NCI-H1930 (cell line): ENCODE measurements around the gene MTMR2.
A peak's percentile ranks its signal among the peaks of the same experiment; 100 is the strongest.

Experiments used
- DNase-seq, 2 experiments: peaks; one replicate each; lab custom pipeline; 2025; lab: John Stamatoyannopoulos, UW

MTMR2 gene

DNA sequence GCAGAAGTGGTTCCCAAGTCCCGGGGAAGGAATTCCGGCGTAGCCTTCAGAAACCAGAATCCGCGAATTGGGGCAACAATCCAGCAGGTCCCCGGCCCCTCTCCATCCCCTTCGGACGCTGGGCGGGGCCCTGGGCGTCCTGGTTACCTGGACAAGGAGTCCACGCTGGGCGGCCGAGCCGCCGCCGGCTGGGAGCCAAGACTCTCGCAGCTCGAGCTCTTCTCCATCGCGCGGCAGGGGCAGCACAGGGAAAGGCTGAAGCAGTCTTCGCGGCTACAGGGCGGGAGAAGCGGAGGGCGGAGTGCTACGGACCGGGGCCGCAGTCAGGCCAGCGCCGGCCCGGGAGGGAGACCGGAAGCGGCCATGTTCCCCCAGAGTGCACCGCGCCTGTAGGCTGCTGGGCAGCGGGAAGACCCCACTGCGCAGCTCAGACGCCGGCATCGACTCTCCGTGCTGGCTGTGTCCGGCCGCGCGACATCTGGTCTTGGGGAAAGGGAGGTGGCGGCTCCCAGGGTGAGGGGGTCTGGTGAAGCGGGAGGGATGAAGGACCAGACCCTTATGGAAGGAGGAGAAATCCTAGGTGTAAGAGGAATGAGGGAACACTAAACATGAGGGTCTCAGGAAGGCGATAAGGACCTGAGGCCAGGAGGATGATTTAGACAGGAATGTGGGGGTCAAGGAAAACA, at the start of gene MTMR2:
Gene MTMR2 (minus strand): TSS at position 380 of the 686 bp plus-strand sequence. CDS start 153 bp downstream, at position 227.
- DNase-seq, result peak; percentile 50 to 69

DNA sequence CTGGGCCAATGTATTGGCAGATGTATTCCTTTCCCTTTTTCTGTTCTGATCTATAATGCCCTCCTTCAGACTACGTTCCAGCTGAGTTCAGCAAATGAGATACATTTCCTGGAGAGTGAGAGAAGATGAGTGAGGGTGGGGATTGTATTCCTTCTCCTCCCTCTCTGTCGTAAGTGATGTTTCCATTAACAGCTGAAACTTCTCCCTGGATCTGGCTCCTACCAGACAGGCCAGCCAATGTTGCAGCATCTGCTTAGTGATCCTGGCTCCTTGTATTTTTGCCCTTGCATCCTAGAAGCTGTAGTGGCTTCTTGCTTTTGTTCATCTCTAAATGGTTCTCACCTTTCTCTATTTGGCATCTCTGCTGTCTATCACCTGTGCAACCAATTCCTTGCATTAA, 48.2 kb upstream of the MTMR2 start:
- DNase-seq, result no peak

DNA sequence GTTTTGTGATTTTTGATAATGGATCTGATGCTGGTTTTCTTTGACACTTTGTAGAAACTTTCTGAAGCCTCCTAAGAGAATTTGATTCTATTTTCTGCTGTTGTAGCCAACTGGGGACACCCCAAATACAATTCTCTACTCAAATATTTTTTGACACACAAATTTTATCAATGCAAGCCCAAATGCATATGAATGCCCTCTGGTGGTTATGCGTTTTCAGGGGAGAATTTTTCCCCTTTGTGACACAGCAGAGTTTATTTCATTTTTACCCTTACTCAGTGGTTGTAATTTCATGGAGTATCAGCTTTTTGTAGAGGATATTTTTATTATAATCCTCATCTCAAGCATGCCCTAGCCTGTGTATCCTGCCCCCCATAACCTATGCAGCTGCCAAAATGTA, 44.7 kb upstream of the MTMR2 start:
- no peak for DNase-seq

DNA sequence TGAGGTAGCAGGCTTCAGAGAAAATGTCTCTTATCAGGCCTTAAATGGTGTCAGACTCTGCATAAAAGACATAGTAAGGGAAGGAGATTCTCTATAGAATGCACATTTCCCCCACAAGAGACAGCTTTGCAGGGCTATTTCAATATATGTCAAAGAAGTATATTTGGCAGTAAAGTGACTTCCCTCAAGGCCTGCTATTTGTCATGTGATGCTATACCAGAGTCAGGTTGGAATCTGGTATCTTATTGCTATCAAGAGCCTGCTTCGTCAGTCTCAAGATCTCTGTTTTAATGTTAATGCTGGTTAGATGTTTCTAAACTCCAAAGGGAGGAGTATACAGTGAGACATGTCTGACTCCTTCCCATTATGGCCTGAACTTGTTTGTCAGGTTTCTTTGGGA, 40.4 kb upstream of the MTMR2 start:
- no peak for DNase-seq

DNA sequence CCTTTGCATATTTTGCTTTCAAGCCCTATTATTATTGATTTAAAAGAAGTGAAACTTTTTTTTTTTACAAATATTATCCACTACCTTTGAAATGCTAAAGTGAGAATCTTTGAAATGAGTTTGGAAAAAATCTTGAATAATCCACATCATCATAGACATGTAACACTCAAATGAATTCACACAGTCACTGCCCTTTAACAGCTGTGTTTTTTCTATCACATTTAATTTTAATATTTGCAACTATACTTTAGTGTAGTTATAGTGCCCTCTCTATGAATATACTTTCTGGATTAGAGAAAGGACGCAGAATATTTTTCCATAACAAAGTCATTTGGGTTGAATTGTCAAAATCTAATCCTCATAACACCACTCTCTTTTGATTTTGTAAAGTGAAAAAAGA, 37.9 kb upstream of the MTMR2 start:
- no peak for DNase-seq

DNA sequence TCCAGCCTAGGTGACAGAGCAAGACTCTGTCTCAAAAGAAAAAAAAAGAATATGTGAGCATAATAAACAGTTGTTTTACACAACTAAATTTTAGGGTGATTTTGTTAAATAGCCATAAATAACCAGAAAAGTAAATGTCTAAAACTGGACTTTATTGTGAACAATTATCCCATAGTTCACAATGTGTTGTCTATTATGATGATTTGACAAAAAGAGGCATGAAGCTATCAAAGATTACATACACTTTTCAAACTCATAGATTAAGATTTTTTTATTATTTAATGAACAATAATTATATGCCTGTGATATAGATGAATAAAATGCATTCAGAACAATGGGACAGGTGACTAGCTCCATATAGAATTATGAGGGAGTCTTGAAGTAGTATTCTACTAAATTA, 27.0 kb upstream of the MTMR2 start:
- no peak for DNase-seq

DNA sequence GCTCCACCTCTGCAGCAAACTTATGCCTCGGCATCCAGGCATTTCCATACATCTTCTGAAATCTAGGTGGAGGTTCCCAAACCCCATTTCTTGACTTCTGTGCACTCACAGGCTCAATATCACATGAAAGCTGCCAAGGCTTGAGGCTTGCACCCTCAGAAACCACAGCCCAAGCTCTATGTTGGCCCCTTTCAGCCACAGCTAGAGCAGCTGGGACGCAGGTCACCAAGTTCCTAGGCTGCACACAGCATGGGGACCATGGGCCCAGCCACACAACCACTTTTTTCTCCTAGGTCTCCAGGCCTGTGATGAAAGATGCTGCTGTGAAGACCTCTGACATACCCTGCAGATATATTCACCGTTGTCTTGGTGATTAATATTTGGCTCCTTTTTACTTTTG, 24.7 kb upstream of the MTMR2 start:
- no peak for DNase-seq

DNA sequence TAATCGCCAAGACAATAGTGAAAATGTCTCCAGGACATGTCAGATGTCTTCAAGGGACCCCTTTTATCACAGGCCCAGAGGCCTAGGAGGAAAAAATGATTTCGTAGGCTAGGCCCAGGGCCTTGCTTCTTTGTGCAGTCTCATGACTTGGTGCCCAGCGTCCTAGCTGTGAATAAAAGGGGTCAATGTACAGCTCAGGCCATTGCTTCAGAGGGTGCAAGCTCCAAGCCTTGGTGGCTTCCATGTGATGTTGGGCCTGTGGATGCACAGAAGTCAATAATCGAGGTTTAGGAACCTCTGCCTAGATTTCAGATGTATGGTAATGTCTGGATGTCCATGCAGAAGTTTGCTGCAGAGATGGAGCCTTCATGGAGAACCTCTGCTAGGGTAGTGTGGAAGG, 20.7 kb upstream of the MTMR2 start:
- no peak for DNase-seq

DNA sequence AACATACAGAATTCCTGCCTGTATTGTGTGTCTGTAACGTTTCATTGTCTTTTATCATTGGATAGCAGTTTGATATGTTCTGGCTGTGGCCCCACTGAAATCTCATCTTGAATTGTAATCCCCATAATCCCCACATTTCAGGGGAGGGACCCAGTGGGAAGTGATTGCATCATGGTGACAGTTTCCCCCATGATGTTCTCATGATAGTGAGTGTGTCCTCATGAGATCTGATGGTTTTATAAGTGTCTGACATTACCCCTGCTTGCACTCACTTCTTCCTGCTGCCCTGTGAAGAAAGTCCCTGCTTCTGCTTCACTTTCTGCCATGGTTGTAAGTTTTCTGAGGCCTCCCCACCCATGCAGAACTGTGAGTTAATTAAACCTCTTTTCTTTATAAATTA, 19.6 kb upstream of the MTMR2 start:
- DNase-seq, result no peak

DNA sequence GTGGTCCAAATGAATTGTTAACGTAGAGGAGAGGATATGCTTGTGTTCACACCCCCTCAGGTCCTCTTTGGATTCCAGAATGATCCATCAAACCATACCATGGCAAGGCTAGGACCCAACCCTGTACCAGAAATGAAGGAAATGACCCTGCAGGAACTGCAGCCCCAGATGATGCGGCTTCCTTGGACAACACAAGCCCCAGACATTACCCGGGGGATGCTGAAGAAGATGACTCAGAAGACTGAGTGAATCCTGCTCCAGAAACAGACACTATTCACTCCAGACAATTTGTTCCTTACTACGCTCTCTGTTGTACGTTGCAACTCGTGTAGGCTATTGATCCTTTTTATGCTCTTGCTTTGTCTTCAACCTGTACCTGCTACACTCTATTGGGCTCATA, 15.2 kb upstream of the MTMR2 start:
- no peak for DNase-seq

DNA sequence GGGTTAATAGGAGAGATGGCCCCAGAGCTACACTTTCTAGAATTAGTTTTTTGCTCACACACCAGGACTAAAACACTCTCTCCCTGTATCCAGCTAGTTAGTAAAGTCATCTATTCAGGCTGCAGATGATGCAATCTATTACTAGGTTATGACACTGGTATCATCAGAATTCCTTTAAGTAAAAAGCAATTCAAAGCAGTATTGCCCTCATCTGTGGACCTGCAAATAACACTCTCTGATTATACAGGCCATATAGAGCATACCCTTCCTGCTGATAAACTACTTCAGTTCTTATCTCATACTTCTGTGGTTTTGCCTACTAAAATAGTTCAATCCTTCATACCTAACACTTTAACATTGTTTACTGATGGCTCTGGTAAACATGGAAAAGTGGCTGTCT, 13.5 kb upstream of the MTMR2 start:
- DNase-seq, result no peak

DNA sequence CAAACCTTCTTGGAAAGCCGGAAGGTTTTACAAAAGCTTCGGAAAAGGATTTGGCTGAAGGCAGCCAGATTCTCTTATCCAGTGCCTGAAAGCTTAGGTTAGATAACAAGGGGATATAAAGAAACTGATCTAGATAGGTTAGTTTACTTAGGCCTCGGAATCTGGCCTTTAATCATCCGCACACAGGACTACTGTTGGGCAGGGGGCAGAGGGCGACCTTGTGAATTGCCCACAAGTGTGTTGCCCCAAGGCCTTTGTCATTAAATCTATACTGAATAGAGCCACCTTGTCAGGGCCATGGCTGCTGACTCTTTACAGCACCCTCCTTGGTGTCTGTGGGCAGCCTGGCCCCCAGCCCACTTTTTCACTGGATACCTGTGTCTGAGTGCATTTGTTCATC, 9.7 kb upstream of the MTMR2 start:
- no peak for DNase-seq

DNA sequence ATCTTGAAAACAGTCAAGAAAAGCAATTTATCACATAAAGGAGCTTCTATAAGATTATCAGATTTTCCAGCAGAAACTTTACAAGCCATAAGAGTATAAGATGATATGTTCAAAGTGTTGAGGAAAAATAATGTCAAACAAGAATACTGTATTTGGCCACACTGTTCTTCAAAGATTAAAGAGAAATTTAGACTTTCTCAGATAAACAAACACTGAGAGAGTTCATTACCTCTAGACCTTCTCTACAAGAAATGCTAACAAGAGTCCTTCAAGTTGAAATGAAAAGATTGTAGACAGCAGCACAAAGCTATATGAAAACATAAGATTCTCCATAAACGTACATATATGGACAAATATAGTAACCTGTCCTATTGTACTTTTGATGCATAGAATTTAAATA, 8.0 kb upstream of the MTMR2 start:
- DNase-seq, result no peak

DNA sequence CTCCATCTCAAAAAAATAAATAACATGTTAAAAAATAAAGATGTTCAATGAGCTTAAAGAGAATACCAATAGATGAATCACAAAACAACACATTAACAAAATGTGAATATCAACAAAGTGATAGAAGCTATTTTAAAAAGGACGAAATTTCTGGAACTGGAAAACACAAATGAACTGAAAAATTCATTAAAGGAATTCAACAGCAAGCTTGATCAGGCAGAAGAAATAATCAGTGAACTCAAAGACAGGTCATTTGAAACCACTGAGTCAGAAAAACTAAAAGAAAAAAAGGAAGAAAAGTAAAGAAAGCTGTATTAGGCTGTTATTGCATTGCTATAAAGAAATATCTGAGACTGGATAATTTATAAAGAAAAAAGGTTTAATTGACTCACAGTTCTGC, 7.0 kb upstream of the MTMR2 start:
- no peak for DNase-seq

DNA sequence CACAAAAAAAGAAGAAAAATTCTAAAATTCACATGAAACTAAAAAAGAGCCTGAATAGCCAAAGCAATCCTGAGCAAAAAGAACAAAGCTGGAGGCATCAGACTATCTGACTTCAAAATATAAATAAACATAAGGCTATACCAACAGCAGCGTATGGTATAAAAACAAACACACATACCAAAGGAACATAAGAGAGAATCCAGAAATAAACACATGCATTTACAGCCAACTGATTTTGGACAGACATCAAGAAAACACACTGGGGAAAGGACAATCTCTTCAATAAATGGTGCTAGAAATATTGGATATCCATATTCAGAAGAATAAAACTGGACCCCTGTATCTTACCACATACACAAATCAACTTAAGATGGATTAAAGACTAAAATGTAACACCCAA, 2.8 kb upstream of the MTMR2 start:
- no peak for DNase-seq

DNA sequence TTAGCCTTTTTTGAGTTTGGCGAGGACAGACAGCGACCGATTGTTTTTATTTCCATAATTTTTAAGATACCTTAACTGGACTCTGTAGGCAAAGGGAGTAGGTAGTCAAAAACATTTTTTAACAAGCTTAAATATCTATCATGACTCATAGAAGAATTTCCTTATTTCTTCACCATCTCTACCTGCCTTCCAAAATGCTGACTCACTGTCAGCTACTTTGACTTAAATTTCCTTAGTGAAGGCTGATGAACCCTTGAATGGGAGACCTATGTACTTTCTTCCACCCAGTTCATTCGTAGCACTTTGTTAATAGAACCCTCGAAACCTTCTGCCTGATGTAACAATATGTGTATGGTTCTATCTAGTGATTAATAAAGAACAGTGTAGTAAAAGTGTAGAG, 1.1 kb upstream of the MTMR2 start:
- DNase-seq, result no peak

DNA sequence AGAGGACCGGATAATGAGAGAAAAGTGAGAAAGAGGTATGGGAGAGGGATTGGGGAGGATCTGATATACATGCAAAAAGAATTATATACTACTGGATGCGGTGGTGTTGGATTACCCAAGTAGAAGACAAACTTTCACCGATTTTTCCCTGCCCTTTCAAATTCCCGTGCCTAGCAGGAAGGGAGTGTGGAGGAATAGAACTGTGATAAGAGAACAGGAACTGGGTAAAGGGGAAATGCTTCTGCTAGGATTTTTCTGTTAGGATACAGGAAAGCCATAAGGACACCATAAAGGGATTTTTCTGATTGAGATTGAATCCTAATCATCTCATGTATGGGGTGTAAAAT, 480 bp upstream of the MTMR2 start:
- no peak for DNase-seq

DNA sequence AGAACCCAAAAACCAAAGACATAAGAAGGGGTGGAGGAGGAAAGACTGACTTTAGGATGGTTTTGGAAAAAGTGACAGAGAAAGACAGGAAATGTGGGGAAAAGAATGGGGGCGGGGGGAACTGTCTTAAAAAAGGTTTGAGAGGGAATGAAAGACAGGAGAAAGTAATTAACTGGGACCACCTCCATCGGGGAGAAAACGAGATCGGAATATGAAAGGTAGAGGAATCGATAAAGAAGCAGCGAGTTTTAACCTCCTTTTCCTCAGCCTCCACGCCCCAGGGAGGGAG, 524 bp downstream of the MTMR2 start:
- DNase-seq, result no peak

DNA sequence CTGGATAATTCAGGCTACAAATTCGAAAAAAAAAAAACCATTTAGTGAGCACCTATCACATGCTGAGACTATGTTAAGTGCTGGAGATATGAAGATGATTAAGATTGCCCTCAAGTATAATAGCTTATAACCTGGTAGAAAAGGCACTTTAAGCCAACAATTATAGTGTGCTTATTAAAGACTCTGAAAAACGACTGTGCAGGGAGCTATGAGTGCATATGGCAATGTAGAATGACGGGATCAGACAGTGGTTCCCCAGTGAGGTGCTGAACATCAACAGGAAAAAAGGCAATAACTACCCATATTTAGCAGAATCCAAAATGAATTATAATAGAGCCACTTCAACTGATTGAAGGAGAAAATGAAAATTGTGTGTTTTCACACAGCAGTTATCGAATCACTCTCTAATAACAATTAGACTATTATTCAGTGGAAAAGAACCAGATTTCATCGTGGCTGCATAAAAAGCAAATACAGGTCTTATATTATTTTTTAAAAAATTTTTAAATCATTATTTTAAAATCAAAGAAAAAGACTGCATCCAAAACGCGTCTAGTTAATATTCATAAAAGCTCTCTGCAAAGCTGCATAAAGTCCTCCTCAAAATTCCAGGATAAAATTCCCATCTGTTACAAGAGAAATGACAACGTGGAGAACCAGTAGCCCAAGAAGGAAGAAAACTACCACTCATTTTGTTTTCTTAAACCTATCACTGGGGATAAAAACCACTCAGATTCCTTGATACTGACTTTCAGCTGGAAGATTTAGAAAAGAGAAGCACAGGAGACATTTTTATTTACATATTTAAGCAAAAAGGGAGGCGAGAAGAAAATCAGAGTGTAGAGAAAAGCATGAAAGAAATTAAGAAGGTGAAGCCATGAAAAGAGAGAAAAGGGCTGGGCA, 1.1 kb downstream of the MTMR2 start:
- no peak for DNase-seq

DNA sequence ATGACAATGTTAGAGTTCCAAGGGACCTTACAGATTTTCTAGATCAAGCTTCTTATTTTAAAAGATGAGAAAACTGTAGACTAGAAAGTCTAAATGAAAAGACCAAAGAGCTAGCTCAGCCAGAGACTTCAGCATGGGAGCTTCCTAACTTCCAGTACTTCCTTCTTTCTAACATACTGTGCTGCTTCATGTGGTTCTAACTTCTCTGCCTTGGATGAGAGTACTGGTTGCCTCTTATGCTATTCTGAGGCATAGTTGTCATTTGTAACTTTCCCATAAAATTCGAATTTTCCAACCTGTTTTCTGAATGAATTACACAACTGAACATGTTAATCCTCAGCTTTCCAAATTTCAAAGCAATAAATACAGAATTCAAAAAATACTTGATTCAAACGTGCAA, 1.8 kb downstream of the MTMR2 start:
- DNase-seq, result no peak

DNA sequence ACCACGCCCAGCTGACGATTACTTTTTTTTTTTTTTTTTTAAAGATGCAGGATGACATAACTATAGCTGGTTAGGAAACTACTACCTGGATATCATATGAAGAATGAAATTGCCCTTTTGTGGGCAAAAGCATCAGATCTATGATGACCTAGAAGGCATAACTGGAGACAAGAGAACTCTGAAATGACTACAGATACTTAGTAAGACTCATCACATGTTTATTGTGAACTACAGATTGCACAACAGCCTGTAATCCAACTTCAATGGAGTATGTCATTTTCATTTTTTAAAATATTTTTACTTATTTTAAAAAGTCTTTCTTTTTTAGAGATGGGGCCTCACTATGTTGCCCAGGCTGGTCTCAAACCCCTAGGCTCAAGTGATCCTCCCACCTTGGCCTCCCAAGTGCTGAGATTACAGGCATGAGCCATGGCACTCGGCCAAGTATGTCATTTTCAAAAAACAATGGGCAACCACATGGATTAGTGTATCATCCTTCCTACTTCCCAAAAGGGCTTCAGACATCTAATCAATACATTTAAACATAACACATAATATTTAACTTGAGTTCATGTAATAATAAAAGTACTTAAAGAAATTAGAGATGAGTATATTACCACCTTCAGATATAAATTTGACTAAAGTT, 3.3 kb downstream of the MTMR2 start:
- no peak for DNase-seq

DNA sequence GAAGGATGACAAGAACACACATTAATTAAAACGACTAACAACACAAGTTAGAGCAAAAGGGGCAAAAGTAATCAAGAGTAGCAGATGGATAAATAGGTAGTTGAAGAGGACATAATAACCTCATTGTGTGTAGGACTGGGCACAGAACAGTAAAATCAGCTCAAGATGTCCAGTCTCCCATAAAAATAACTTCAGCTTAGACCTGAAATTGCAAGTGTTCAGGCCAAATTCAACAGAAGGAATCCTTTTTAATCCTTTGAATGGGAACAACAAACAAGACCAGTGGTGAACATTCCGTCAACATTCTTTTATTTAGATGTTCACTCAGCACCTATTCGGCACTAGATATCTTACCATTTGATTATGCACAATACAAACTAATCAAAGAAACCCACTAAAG, 4.4 kb downstream of the MTMR2 start:
- DNase-seq, result no peak

DNA sequence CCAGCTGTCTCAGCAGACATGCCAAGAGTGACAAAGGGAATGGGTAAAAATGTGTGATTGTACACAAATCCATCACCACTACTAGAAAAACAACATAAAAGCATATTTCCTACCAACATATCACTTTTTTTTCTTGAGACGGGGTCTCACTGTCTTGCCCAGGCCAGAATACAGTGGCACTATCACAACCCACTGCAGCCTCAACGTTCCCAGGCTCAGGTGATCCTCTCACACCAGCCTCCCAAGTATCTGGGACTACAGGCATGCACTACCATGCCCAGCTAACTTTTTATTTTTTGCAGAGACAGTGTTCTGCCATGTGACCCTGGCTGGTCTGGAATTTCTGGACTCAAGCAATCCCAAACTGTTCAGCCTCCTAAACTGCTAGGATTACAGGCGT, 5.2 kb downstream of the MTMR2 start:
- no peak for DNase-seq

DNA sequence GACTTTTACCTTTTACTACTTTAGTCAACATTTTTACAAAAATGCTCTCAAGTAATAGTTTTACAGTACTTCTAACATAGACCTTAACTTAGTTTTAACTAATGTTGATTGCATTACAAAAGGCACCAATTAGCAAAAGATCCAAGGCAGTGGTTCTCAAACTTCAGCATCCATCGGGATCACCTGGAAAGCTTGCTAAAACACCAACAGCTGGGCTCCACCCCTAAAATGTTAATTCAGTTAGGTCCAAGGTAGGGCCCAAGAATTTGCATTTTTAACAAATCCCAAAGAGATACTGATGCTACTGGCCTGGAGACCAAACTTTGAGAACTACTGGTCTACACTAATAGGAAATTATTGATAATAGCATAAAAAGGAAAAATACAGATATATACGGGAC, 5.9 kb downstream of the MTMR2 start:
- no peak for DNase-seq
